ENCODE results near the gene ANKLE1.

ANKLE1 gene

DNA sequence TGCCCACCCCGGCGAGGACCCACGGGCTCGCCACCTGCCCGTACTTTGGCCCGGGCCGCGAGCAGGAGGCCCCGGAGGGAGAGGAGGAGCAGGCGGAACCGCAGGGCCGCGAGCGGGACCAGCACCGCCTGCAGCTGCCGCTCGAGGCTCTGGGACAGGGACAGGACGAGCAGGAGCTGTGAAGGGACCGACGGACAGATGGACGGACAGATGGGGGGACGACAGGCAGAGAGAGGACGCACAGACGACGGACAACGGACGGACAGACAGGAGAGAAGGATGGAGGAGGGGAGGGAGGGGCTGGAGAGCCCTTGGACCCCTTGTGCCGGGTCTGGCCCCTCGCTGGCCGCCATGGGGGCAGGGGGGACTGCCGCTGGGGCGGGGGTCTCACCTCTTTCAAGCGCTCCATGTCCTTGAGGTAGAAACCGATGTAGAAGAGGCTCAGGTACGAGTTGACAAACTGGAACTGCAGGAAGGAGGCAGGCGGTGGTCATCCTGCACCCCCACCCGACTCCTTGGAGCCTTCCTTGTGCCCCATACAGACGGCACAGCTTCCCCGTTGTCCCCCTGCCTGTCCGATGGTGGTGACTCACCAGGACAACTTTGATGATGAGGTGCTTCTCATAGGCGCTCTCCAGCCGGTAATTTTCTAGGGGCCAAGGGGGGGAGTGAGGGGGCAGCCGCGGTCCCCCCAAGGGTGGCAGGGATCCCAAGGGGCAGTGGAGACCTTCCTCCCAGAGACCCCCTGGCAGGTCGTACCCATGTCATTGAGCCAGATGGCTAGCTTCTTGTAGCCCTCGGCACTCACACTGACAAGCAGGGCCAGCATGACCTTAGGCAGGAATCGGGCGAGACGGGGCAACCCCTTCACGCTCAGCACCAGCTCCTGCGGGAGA is 47.9 kb downstream of the ANKLE1 start:
- POLR2A ChIA-PET, result interaction anchor here (1.7 to 2.6 kb wide), 2 partner anchors 8 to 12 kb away, joined by 5 to 13 read pairs; no protein-coding TSS in a partner anchor
- peaks cover 0 to 20% of the 10 kb centered on the region in 2 experiments; a peak in 2 of 3 replicates for H3K36me3 ChIP-seq (ENCODE audit: control insufficient read depth in 2 of 2, insufficient read depth in 1 of 2, low read length in 2 of 2)
- peaks cover 4% of the 10 kb centered on the region; the same call in 1 of the 2 replicates for H3K4me1 ChIP-seq (ENCODE audit: control insufficient read depth, insufficient read depth, low read length)
- TF ChIP-seq ZFP37 (tag by site-specific recombination; IDR thresholded peaks at IDR 0.05), result no peak
- peak; percentile 50; the same call in 1 of the 2 replicates for TF ChIP-seq GLIS2 (tag by site-specific recombination; IDR thresholded peaks at IDR 0.05)
- TF ChIP-seq ZNF223 (tag by site-specific recombination; IDR thresholded peaks at IDR 0.05), result no peak
- TF ChIP-seq SP2 (tag by site-specific recombination; IDR thresholded peaks at IDR 0.05), result no peak
- no peak for TF ChIP-seq OVOL3 (tag by site-specific recombination; IDR thresholded peaks at IDR 0.05)
- no peak for TF ChIP-seq YY2 (tag by site-specific recombination; IDR thresholded peaks at IDR 0.05)
- CTCF ChIA-PET, result interaction anchor here (0.6 to 0.7 kb wide), 2 partner anchors 20 to 628 kb away, joined by 3 read pairs; no protein-coding TSS in a partner anchor
- H3K27ac ChIP-seq (ENCODE audit: extremely low read depth, low read depth, low read length), result no peak overlapping the region
- no peaks in the 10 kb centered on the region for H3K9me3 ChIP-seq (ENCODE audit: control insufficient read depth, insufficient read depth, low read depth, low read length)
- no peak overlapping the region for H3K4me3 ChIP-seq (ENCODE audit: low read depth, low read length)

DNA sequence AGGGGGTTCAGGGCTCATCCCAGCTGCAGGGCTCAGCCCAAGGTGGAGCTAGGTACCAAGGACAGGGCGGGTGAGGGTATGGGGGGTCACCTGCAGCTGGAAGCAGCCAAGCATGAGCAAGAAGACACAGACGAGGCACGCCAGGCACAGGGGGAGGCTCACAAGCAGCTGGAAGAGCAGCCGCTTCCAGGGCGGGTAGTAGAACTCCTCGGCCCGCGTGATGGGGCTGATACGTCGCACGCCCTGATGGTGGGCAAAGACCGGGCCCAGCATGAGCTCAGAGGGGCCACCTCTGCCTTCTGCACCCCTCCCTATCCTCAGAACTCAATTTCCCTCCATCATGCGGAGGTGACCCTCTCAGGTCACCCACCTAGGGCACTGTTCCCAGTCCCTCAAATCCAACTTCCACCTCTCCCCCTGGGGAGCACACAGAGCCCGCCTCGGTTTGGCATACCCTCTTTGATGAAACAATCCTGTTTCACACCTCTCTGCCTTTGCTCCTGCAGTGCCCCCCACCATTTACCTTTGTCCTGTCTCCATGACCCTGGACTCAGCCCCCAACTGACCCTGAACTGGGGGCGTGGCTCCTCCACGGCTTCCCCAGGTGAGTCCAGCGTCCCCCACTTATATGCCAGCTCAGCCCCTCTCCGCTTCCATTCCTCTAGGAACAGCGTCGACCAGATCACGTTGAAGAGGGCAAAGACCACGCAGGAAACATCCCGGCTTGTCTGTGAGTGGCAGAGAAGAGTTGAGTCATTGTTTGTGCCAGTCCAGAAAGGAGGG is 48.8 kb downstream of the ANKLE1 start:
- Histone ChIP-seq H3K4me3 (ENCODE audit: low read depth, low read length) (no peak overlapping the region), H3K27ac (ENCODE audit: extremely low read depth, low read depth, low read length) (no peak overlapping the region), H3K9me3 (ENCODE audit: control insufficient read depth, insufficient read depth, low read depth, low read length) (no peaks in the 10 kb centered on the region), H3K36me3 (ENCODE audit: control insufficient read depth in 2 of 2, insufficient read depth in 1 of 2, low read length in 2 of 2) (peaks cover 0 to 20% of the 10 kb centered on the region in 2 experiments; a peak in 2 of 3 replicates), H3K4me1 (ENCODE audit: control insufficient read depth, insufficient read depth, low read length) (peaks cover 4% of the 10 kb centered on the region; the same call in 1 of the 2 replicates)
- CTCF ChIA-PET, result interaction anchor here (0.6 kb wide), 1 partner anchor 629 kb away, joined by 3 read pairs; no protein-coding TSS in a partner anchor
- TF ChIP-seq ZNF701 (tag by site-specific recombination; IDR thresholded peaks at IDR 0.05), result no peak
- TF ChIP-seq ZNF19 (tag by site-specific recombination; IDR thresholded peaks at IDR 0.05; ENCODE audit: low read depth), result no peak
- TF ChIP-seq GLIS1 (tag by site-specific recombination; IDR thresholded peaks at IDR 0.05), result no peak
- TF ChIP-seq ZEB2 (tag by site-specific recombination; IDR thresholded peaks at IDR 0.05), result no peak
- TF ChIP-seq ZNF341 (tag by site-specific recombination; IDR thresholded peaks at IDR 0.05; ENCODE audit: low read depth), result peak; percentile 84
- no peak for TF ChIP-seq ZNF670 (tag by site-specific recombination; IDR thresholded peaks at IDR 0.05; ENCODE audit: low read depth)
- no peak for TF ChIP-seq ZNF768 (tag by site-specific recombination; IDR thresholded peaks at IDR 0.05)
- no peak for TF ChIP-seq ZNF266 (tag by site-specific recombination; IDR thresholded peaks at IDR 0.05; ENCODE audit: low read depth)
- TF ChIP-seq, protein P1, sequence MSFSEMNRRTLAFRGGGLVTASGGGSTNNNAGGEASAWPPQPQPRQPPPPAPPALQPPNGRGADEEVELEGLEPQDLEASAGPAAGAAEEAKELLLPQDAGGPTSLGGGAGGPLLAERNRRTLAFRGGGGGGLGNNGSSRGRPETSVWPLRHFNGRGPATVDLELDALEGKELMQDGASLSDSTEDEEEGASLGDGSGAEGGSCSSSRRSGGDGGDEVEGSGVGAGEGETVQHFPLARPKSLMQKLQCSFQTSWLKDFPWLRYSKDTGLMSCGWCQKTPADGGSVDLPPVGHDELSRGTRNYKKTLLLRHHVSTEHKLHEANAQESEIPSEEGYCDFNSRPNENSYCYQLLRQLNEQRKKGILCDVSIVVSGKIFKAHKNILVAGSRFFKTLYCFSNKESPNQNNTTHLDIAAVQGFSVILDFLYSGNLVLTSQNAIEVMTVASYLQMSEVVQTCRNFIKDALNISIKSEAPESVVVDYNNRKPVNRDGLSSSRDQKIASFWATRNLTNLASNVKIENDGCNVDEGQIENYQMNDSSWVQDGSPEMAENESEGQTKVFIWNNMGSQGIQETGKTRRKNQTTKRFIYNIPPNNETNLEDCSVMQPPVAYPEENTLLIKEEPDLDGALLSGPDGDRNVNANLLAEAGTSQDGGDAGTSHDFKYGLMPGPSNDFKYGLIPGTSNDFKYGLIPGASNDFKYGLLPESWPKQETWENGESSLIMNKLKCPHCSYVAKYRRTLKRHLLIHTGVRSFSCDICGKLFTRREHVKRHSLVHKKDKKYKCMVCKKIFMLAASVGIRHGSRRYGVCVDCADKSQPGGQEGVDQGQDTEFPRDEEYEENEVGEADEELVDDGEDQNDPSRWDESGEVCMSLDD (tag by site-specific recombination; IDR thresholded peaks at IDR 0.05), result no peak
- TF ChIP-seq ZNF610 (tag by site-specific recombination; IDR thresholded peaks at IDR 0.05; ENCODE audit: borderline replicate concordance), result no peak
- TF ChIP-seq ZNF654 (tag by site-specific recombination; IDR thresholded peaks at IDR 0.05; ENCODE audit: low read depth), result no peak
- no peak for TF ChIP-seq ZNF658 (tag by site-specific recombination; IDR thresholded peaks at IDR 0.05)
- TF ChIP-seq ZBTB8A (tag by site-specific recombination; IDR thresholded peaks at IDR 0.05), result peak; percentile 14; the same call in 1 of the 2 replicates
- no peak for TF ChIP-seq ZNF677 (tag by site-specific recombination; IDR thresholded peaks at IDR 0.05)
- POLR2A ChIA-PET, result interaction anchor here (0.5 to 7.6 kb wide), 3 partner anchors 9 to 649 kb away, joined by 3 to 64 read pairs (median 5); partner anchors contain the start of gene DDA1

All from HEK293 (cell line).